PC-3 (cell line): ENCODE results near the gene TLR6. TPM values are rescaled to one million over a fixed set of nuclear protein-coding genes. Genes with fewer than 3 reads are reported as not detected.

Experiments
- ATAC-seq: fragments of 200-7000 bp; cut with Tn5 transposase; 2 replicates; pipeline ENCODE4 v1.9.1; 2020; ENCODE audit warnings: mild to moderate bottlenecking, moderate library complexity
- BruUV-seq: library from RNA; stranded (reverse); fragments of 400-500 nt; replicated peaks from 2 replicates; lab custom pipeline; 2021; lab: Mats Ljungman, UMichigan
- CTCF ChIA-PET: fragments of 300-600 bp; sonication (Branson Sonifier 250); formaldehyde crosslinking; loops from one replicate; lab custom pipeline; 2022; ENCODE audit warnings: antibody characterized with exemption; lab: Charles Lee
- POLR2A ChIA-PET: fragments of 300-600 bp; sonication (Branson Sonifier 250); formaldehyde crosslinking; loops from one replicate; lab custom pipeline; 2022; ENCODE audit warnings: antibody characterized with exemption; ENCODE audit not compliant: unreplicated experiment; lab: Charles Lee
- DNase-seq: peaks from one replicate; pipeline ENCODE4 v3.0.0-alpha.2; 2015
- H2AFZ ChIP-seq: fragments of 300-600 bp; sonication (generic); 2 replicates; pipeline ENCODE4 v1.6.0; 2016; ENCODE audit warnings: antibody characterized with exemption, low read length
- H3F3A ChIP-seq: fragments of 300-600 bp; sonication (generic); one replicate; pipeline ENCODE4 v1.6.0; 2017; ENCODE audit warnings: antibody characterized with exemption, low read length, control low read depth, mild to moderate bottlenecking; ENCODE audit not compliant: unreplicated experiment
- H3K27ac ChIP-seq: fragments of 300-600 bp; sonication (generic); 2 replicates; pipeline ENCODE4 v1.5.1; 2016; ENCODE audit warnings: mild to moderate bottlenecking, low read length
- H3K27me3 ChIP-seq: fragments of 300-600 bp; sonication (generic); 2 replicates; pipeline ENCODE4 v1.6.1; 2016; ENCODE audit warnings: low read length, mixed read lengths
- H3K36me3 ChIP-seq: fragments of 300-600 bp; sonication (generic); 2 replicates; pipeline ENCODE4 v1.6.1; 2016; ENCODE audit warnings: low read depth, mixed run types, low read length, mixed read lengths
- H3K4me1 ChIP-seq: fragments of 300-600 bp; sonication (generic); 2 replicates; pipeline ENCODE4 v1.5.1; 2016; ENCODE audit warnings: low read length; ENCODE audit not compliant: insufficient read depth
- H3K4me2 ChIP-seq: fragments of 300-600 bp; sonication (generic); 2 replicates; pipeline ENCODE4 v1.6.0; 2016; ENCODE audit warnings: low read length
- H3K4me3 ChIP-seq: fragments of 300-600 bp; sonication (generic); 2 replicates; pipeline ENCODE4 v1.5.1; 2016; ENCODE audit warnings: mild to moderate bottlenecking, low read length, mixed read lengths
- H3K79me2 ChIP-seq: fragments of 300-600 bp; sonication (generic); 2 replicates; pipeline ENCODE4 v1.6.1; 2017; ENCODE audit warnings: low read length, mixed read lengths
- H3K9ac ChIP-seq: fragments of 300-600 bp; sonication (generic); 2 replicates; pipeline ENCODE4 v1.6.0; 2016; ENCODE audit warnings: mild to moderate bottlenecking, low read length
- H3K9me2 ChIP-seq: fragments of 300-600 bp; sonication (generic); replicated peaks from 2 replicates; pipeline ENCODE4 v1.6.1; 2016; ENCODE audit warnings: mixed run types, low read length, mixed read lengths
- H3K9me3 ChIP-seq: fragments of 300-600 bp; sonication (generic); 2 replicates; pipeline ENCODE4 v1.6.1; 2016; ENCODE audit warnings: low read length, mixed read lengths
- H4K20me1 ChIP-seq: fragments of 300-600 bp; sonication (generic); 2 replicates; pipeline ENCODE4 v1.6.1; 2016; ENCODE audit warnings: low read length, mixed read lengths
- CTCF ChIP-seq: fragments of 300-600 bp; sonication (generic); conservative IDR thresholded peaks from 2 replicates; pipeline ENCODE4 v1.5.1; 2017; ENCODE audit warnings: antibody characterized with exemption, low read depth, mild to moderate bottlenecking, low read length
- EZH2 ChIP-seq: fragments of 300-600 bp; sonication (generic); IDR thresholded peaks from one replicate; pipeline ENCODE4 v1.6.1; 2017; ENCODE audit warnings: antibody characterized with exemption, mild to moderate bottlenecking, low read length; ENCODE audit not compliant: unreplicated experiment
- EZH2phosphoT487 ChIP-seq: fragments of 300-600 bp; sonication (generic); IDR thresholded peaks from 2 replicates; pipeline ENCODE4 v1.6.1; 2018; ENCODE audit warnings: mild to moderate bottlenecking, antibody characterized with exemption, low read length, borderline replicate concordance
- intact Hi-C: fragments of 100-400 bp; cut with micrococcal nuclease; formaldehyde crosslinking; loops from 2 replicates; pipeline ENCODE4 v1.9.0; 2023
- total RNA-seq: library from RNA; depleted of rRNA; stranded (reverse); fragments of >200 nt; gene quantifications from 2 replicates; pipeline ENCODE4 v1.2.3, GENCODE V29; 2014

TLR6 gene
- total RNA-seq, 1 experiment from 2014 or later = 1.2 TPM

GRCh38 chr4:38832624-38833528, 23.7 kb downstream of the TLR6 start:
- Histone ChIP-seq H3F3A (no peaks in the 10 kb centered on the region), H3K4me3 (no peak overlapping the region), H3K9ac (no peak overlapping the region), H3K4me1 (peaks cover 4% of the 10 kb centered on the region; the same call in 1 of the 2 replicates), H3K27me3 (no peaks in the 10 kb centered on the region), H3K9me3 (no peaks in the 10 kb centered on the region; the same call in 1 of the 2 replicates), H4K20me1 (no peaks in the 10 kb centered on the region), H3K27ac (no peak overlapping the region), H3K36me3 (peaks cover 3% of the 10 kb centered on the region; the same call in 1 of the 2 replicates), H3K79me2 (no peaks in the 10 kb centered on the region), H2AFZ (no peak overlapping the region), H3K4me2 (no peak overlapping the region), H3K9me2 (no peaks in the 10 kb centered on the region)
- ChIA-PET POLR2A (no interaction called here), CTCF (no interaction called here)
- intact Hi-C loops = no loop called here
- no peak for ATAC-seq
- no TSS peak for BruUV-seq
- 0 out of 2 replicates have a peak, but pooled peaks have one; percentile 30 for TF ChIP-seq CTCF
- TF ChIP-seq EZH2 = no peak
- no peak for DNase-seq

- Histone ChIP-seq H3K9me2 (no peaks in the 10 kb centered on the region), H3F3A (no peaks in the 10 kb centered on the region), H3K27me3 (no peaks in the 10 kb centered on the region), H2AFZ (no peak overlapping the region), H3K4me2 (no peak overlapping the region), H3K9me3 (no peaks in the 10 kb centered on the region; the same call in 1 of the 2 replicates), H3K36me3 (peaks cover 3% of the 10 kb centered on the region; the same call in 1 of the 2 replicates), H4K20me1 (no peaks in the 10 kb centered on the region), H3K4me1 (no peaks in the 10 kb centered on the region), H3K27ac (no peak overlapping the region), H3K4me3 (no peak overlapping the region), H3K79me2 (no peaks in the 10 kb centered on the region), H3K9ac (no peak overlapping the region)
- no TSS peak for BruUV-seq
- no peak for ATAC-seq
- TF ChIP-seq EZH2 (no peak), CTCF (no peak), EZH2phosphoT487 (no peak)
- ChIA-PET CTCF (no interaction called here), POLR2A (no interaction called here)
- intact Hi-C loops = no loop called here
- no peak for DNase-seq
Measured at GRCh38 chr4:38832206-38832605, 24.4 kb downstream of the TLR6 start.

GRCh38 chr4:38831653-38832052, 25.0 kb downstream of the TLR6 start:
- H3K9me2 ChIP-seq = no peaks in the 10 kb centered on the region
- TF ChIP-seq CTCF = no peak
- no peak for TF ChIP-seq EZH2
- TF ChIP-seq EZH2phosphoT487 = no peak
- no peak overlapping the region for H3K9ac ChIP-seq
- no peak overlapping the region for H3K4me2 ChIP-seq
- no peaks in the 10 kb centered on the region for H3K27me3 ChIP-seq
- H3K36me3 ChIP-seq = peaks cover 3% of the 10 kb centered on the region; the same call in 1 of the 2 replicates
- ATAC-seq (no peak), DNase-seq (no peak)
- no peaks in the 10 kb centered on the region for H3K4me1 ChIP-seq
- CTCF ChIA-PET = no interaction called here
- H3K27ac ChIP-seq = no peak overlapping the region
- no peaks in the 10 kb centered on the region; the same call in 1 of the 2 replicates for H3K9me3 ChIP-seq
- POLR2A ChIA-PET = no interaction called here
- BruUV-seq = no TSS peak
- H4K20me1 ChIP-seq = no peaks in the 10 kb centered on the region
- H3K79me2 ChIP-seq = no peaks in the 10 kb centered on the region
- no peaks in the 10 kb centered on the region for H3F3A ChIP-seq
- intact Hi-C loops = no loop called here
- no peak overlapping the region for H2AFZ ChIP-seq
- no peak overlapping the region for H3K4me3 ChIP-seq
